HG03460 (cell line): ENCODE measurements around the gene ERC1.

Source experiments
- ATAC-seq: cut with Tn5 transposase; IDR thresholded peaks from one replicate; pipeline ENCODE4 v1.9.1; 2021; ENCODE audit not compliant: unreplicated experiment

ERC1 gene

GRCh38 chr12:1428671-1429070 lies 437.6 kb downstream of the ERC1 start:
- ATAC-seq = no peak

DNA sequence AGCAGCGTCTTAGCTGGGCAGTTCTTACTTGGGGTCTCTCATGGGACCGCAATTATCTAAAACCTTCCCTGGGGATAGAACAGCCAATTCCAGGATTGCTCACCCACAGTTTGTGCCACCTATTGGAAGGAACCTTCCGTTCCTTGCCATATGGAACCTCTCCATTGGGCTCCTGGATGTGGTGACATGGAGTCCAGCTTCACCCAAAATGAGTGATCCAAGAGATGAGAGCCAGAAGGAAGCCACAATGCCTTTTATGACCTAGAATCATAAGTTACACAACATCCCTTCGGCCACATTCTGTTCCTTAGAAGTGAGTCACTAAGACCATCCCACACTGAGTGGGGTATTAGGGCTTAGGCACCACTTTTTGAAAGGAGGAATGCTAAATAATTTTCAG lies 439.0 kb downstream of the ERC1 start:
- ATAC-seq = no peak

DNA sequence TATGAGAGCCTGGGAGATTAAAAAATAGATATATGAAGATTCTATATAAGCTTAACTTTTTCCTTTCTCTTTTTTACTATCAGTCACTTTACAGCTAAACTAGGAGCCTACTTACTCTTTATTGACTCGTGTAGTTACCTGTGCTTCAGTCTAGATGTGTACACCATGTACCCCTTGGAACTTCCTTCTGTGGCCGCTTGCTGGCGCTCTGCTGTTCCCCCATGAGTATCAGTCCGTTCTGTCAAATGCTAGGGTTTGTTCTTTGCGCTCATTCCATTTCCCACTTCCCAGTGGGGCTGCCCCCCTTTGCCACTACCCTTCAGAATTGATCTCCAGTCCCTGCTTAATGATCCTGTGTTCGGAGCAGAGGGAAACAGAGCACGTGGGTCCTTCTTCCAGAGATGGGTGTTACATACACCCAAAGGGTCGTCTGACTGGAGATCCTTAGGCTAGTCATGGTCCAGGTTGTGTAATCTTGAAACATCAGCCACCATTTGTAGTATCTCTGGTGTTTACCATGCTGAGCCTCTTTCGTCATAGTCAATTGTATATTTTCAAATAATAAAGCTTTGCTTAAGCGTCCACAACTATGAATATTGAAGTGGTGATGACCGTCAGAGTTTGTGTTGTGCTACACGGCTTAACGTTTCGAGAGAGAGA lies 443.4 kb downstream of the ERC1 start:
- no peak for ATAC-seq

DNA sequence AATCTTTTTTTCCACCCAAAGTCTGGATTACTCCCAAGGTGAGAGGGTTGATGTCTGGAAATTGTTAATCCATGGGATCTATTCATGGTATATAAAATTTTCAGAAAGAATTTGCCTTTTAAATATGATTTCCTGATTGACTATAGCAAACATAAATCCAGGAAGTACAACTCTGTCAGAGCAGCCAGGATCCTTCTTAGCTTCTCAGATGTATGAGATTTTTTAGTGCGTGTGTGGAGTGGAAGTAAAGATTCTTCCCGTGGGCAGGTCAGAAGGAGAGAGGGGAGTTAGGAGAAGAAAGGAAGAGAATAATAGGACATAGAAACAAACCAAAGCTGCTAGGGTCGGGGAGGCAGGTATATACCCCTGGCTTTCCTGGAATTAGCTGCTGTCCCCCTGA lies 444.0 kb downstream of the ERC1 start:
- ATAC-seq = no peak

- no peak for ATAC-seq
Measured at GRCh38 chr12:1435456-1435855, 444.4 kb downstream of the ERC1 start.

DNA sequence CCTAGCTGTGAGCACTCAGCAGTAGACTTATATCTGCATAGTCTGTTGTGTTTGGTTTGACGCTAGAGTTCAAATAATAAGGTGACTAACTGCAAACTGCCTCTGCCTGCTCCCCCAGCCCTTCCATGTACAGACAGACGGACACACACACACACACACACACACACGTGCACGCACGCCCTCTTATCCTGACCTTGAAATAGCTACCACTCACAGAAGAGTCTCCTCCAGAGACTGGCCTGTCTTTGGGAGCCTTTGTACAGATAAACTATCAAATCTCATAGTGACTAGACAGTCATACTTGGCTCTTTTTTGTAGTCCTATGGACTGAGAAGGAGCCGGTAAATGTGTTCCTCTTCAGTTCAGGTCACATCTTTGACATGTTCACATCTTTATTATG lies 445.0 kb downstream of the ERC1 start:
- no peak for ATAC-seq

DNA sequence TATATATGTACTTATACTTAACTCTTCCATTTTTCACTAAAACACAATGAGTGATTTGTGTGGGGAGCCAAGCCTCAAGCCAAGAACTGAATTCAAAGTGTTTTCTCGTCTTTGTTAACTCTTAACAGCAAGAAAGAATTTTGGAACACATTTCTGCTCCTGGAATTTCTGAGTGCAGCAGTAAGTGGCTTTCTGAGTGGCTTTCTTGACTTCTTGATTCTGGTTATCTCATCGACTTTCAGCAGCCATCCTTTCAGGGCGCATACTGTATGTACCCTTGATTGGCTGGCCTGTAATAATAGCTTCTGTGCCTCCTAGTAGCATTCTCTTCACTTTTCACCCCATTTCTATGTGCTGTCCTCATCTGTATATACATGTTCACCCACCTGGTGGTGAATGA lies 446.0 kb downstream of the ERC1 start:
- no peak for ATAC-seq

DNA sequence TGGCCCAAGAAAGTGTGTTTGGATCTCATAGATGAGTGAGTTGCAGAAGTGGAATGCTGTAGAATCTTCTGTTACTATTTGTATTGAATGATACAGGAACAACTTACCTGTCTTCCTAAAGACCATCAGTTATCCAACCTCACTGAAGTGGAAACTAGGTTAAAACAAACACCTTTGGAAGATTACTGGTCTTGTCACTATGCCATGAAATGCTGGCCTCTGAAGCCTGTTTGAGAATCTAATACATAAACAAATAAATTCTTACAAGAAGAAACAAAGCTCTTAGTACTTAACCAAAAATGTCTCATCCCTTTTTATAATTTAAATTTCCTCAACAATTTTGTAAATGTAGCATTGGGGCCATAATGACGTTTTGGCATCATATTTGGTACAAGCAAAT lies 448.2 kb downstream of the ERC1 start:
- no peak for ATAC-seq

DNA sequence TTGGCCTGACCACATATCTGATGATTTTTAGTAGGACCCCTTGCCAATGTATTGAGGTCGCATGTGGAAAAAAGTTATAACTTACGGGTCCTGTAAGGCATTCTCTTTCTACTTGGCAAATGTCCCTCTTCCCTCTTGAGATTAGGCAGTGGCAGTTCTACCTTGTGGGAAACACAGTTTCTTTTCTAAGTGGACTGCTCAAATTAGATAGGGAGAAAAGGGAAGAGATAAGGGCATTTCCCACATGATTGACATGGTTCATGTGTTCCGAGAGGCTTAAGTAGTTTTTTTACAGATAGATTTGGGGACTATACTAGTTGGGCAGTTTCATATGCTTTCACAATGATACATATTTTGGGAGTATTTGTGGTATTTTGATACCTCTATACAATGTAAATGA lies 448.7 kb downstream of the ERC1 start:
- no peak for ATAC-seq

- no peak for ATAC-seq
Measured at GRCh38 chr12:1443421-1444141, 452.6 kb downstream of the ERC1 start.

GRCh38 chr12:1444142-1444516 lies 453.1 kb downstream of the ERC1 start:
- ATAC-seq = no peak

- no peak for ATAC-seq
Measured at GRCh38 chr12:1445807-1446206, 454.8 kb downstream of the ERC1 start.

DNA sequence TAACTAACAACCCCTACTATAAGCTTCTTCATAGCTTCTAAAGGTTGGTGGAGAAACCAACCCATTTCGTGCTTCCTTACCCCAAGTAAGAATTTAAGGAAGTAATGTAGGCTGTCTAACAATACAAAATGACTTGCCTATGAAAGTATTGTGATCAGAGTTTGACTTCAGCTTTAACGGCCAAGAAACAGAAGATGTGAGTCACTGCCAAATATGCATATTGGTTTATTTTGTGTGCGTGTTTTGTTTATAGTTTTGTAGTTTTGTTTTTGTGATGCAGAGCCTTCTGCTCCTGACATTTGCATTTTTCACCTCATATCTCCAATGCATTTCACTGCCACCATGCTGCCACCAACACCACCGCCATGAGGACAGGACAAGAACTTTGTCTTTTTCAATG lies 457.3 kb downstream of the ERC1 start:
- no peak for ATAC-seq

DNA sequence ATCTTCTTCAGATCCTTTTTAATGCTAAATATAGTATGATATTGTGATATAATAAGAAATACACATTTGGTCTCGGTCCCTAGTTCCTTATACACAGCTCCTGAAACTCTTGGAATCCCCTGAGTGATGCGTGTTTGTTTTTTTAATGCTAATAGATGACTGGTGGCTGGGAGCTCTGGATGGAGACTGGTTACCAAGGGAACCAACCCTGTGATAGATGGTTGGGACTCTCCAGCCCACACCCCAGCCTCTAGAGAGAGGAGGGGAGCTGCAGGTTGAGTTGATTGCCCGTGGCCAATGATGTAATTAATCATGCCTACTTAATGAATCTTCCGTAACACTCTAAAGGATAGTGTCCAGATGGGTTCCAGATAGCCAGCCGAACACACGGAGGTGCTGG lies 462.8 kb downstream of the ERC1 start:
- no peak for ATAC-seq

- no peak for ATAC-seq
Measured at GRCh38 chr12:1456885-1457284, 465.9 kb downstream of the ERC1 start.

- ATAC-seq = no peak
Measured at GRCh38 chr12:1457901-1458300, 466.9 kb downstream of the ERC1 start.

- ATAC-seq = no peak
Measured at GRCh38 chr12:1459339-1459738, 468.3 kb downstream of the ERC1 start.

DNA sequence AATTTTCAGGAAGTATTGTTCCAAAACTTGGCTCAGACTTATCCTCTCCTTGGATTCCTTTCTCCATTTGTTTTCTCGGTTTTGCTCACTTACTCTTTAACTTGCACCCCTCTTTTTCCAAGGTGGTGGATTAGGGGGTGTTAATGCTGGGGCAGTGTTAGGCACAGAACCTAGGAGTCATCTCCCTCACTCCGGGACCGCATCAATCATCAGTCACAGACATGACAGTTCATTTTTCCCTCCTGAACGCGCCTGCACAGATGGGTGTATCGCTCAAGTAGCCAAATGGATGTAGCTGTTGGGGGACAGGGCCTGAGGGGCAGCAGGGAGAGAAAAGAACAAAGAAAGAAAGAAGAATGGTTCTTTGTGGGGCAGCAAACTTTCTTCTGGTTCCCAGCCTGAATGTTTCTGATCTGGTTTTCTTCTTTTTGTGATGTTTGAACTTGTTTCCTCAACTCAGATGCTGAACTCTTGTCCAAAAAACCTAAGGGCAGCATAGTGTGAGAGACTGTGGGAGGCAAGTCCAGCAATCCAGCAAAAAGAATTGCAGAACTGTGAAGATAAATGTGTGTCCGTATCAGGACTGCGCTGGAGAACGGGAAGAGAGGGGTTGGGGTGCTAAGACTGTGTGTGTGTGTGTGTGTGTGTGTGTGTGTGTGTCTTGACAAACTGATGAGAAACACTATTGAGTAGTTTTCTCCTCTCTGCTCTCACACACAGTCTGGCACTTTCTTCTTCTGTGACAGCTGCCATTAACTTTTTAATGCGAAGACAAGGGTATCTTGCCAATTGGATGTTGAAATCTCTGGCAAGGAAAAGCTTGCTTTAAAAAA lies 472.3 kb downstream of the ERC1 start:
- no peak for ATAC-seq

DNA sequence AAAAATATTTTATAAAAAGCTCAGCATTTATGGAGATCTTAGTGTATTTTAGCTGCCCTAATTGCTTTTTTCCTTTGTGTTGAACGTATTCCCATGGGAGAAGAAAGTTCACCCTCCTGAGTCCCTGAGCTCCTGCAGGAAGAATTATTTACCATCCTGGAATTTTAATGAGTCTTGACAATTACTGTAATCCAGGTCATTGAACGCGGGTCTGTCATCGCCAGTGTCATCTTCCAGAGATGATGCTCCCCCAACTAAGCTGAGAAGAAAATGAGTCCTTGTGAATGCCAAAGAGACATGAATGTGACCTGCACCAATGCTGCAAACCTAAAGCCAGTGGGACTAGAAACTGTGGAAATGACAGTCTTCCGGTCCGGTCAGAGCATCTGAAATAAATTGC lies 473.9 kb downstream of the ERC1 start:
- no peak for ATAC-seq

- ATAC-seq = no peak
Measured at GRCh38 chr12:1465990-1466389, 475.0 kb downstream of the ERC1 start.

DNA sequence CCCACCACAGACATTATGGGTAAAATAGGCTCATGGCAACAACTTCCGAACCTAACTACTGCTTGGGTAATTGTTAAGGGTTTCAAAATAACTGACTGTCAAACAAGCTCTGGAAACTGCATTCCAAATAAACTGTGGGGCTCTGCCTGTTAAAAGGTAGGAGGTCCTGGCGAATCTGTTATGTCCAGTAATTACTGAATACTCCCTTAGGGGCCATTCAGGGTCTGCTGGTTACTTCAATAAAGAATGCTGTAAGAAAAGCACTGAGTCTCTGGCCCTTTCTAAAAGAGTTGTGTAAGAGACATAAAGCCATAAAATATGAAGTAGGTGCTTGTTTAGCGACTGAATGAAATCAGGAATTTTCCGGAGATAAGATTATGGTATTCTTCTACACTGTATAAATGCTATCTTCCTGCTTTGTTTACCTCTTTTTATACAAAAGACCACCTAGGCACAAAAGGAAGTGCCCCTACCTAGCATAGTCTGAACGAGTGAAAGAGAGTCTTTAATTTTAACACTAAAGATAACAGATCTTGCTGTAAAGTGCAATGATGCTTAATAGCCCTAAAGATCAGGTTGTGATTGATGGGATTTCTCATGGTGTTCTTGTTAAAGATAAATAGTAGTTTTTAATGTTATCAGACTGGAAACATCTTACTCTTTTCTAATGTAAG lies 475.6 kb downstream of the ERC1 start:
- no peak for ATAC-seq

DNA sequence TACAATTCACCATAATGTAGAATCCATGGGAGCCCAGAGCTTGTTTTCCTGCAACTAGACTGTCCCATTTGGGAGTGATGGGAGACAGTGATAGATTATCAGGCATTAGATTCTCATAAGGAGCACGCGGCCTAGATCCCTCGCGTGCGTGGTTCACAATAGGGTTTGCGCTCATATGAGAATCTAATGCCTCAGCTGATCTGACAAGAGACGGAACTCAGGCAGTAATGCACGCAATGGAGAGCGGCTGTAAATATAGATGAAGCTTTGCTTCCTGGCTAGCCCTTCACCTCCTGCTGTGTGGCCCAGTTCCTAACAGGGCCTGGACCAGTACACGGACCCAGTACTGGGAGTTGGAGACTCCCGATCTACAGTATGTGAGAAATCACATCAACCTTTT lies 476.7 kb downstream of the ERC1 start:
- no peak for ATAC-seq
